Stimulated activated CD4-positive, alpha-beta T cell treated with anti-CD3 and anti-CD28 coated beads, Interleukin-2, amount 100 ng/mL, for 4 hours (primary cell): ENCODE measurements around the gene ELSPBP1.
"Not testable (repeated sequence)": the region's sequence is repeated elsewhere in the genome, so short reads cannot be mapped to it uniquely, and the experiment has no call there.

Experiments
- DNase-seq: peaks from one replicate; pipeline ENCODE4 v3.0.0-alpha.2; 2020; ENCODE audit warnings: low read depth

Gene ELSPBP1

DNA sequence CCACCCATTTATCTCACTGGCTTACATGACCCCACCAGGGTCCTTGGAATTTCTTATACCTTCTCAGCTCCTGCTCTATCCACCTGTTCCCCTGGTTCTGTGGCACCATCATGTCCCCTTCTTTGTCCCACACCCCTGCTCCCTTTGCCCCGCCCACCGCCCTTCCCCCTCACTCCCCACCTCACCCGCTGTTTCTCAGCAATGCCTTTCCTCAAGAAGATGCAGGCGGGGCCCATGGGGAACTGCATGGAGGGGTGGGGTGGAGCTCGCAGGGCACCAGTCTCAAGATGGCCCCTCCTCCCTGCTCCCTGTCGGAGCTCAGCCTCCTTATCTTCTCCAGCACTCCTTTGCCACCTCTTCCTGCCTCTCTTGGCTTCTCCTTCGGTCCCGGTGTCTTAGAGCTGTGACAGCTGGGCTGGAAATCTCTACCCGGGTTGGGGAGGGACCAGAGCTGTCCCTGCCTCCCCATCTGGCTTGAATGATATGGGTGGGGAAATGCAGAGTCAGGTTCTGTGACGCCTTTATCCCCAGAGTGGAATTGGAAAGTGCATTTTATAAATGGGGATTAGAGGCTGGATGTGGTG is 49.3 kb downstream of the ELSPBP1 start, which contains the start of gene CABP5:
CABP5 (minus strand) TSS at position 405 of the 584 bp plus-strand sequence; CDS start at position 248, 157 bp downstream.
- DNase-seq: no peak

DNA sequence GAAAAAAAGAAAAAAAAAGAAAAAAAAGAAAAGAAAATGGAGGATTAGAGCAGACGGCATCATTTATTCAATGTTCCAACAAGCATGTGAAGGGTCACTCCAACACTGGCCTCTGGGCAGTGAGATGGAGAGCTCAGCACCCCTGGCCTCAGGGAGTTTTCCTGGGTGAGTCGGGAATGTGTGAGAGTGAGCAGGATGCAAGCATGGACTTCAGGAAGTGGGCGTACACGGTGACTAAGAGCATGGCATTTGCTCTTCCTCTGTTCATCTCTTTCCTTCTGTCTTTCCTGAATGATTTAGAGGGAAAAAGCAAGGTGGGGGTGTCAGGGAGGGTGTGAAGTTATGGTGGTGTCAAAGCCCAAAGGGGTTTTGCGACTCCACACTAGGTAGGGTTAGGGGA is 50.1 kb downstream of the ELSPBP1 start:
- DNase-seq: no peak

DNA sequence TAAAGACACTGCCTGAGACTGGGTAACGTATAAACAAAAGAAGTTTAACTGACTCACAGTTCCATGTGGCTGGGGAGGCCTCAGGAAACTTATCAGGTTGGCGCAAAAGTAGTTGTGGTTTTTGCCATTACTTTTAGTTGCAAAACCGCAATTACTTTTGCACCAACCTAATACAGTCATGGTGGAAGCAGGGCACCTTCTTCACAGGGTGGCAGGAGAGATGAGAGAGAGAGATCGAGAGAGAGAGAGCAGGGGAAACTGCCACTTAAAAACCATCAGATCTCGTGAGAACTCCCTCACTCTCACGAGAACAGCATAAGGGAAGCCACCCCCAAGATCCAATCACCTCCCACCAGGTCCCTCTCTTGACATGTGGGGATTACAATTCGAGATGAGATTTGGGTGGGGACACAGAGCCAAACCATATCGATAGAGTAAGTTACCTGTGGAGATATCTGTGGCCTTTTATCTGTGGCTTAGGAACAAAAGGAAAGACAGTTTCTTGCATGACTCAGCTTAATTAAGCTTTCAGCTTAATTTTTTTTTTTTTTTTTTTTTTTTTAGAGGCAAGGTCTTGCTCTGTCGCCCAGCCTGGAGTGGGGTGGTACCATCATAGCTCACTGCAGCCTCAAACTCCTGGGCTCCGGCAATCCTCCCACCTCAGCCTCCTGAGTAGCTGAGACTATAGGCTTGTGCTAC is 57.1 kb downstream of the ELSPBP1 start:
- no peak for DNase-seq

DNA sequence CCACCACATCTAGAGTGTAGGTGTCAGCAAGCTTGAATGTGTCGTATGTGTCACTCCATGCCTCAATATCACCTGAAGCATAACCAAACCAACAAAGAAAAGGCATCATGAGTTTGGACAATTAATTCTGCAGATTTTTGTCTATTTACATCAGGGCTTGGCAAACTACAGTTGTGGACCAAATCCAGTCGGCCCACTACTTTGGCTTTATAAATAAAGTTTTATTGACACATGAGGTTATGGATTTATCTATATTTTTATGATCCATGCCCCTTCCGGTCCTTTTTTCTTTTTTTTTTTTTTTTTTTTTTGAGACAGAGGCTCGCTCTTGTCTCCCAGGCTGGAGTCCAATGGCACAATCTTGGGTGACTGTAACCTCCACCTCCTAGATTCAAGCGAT is 58.6 kb downstream of the ELSPBP1 start:
- no peak for DNase-seq

DNA sequence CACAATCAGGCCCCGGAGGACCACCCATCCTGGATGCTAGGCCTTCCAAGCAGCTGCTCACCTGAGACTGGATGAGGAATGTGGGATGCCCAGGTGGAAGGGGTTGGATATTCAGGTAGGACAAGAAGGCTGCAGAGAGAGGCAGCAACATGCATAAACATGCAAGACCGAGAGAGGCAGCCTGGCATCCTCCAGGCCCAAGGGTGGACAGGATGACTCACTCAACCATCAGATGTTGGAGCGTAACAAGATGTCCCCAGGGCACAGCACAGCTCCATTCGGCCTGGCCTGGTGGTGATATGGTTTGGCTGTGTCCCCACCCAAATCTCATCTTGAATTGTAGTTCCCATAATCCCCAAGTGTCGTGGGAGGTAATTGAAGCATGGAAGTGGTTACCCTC is 59.4 kb downstream of the ELSPBP1 start:
- no peak for DNase-seq

DNA sequence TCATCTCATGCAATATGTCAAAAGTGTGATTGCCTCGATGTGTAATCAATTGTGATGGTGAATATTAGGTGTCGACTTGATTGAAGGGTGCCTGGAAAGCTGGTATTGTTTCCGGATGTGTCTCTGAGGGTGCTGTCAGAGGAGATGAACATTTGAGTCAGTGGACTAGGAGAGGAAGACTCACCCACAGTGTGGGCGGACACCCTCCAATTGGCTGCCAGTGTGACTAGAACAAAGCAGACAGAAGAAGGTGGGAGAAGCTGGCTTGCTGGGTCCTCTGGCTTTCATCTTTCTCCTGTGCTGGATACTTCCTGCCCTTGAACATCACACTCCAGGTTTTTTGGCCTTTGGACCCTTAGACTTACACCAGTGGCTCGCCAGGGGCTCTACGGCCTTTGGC is 64.9 kb downstream of the ELSPBP1 start:
- DNase-seq: peak; percentile 2

DNA sequence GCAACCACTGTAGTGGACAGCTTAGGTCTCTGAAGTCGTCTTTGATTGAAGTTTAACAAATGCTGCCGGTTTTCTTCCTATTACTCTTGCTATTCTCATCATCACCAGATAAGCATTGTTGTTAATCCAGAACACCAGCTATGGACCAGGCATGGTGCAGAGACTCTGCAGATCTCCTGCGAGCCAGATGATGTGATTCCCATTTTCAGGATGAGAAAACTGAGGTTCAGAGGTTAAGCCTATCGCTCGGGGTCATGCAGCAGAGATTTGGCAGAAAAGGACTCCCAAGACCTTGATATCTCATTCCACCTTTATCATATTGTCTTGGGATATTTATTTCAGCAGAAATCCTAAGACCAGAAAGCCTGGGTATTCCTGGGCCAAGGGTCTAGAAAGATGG is 65.9 kb downstream of the ELSPBP1 start:
- DNase-seq: no peak

DNA sequence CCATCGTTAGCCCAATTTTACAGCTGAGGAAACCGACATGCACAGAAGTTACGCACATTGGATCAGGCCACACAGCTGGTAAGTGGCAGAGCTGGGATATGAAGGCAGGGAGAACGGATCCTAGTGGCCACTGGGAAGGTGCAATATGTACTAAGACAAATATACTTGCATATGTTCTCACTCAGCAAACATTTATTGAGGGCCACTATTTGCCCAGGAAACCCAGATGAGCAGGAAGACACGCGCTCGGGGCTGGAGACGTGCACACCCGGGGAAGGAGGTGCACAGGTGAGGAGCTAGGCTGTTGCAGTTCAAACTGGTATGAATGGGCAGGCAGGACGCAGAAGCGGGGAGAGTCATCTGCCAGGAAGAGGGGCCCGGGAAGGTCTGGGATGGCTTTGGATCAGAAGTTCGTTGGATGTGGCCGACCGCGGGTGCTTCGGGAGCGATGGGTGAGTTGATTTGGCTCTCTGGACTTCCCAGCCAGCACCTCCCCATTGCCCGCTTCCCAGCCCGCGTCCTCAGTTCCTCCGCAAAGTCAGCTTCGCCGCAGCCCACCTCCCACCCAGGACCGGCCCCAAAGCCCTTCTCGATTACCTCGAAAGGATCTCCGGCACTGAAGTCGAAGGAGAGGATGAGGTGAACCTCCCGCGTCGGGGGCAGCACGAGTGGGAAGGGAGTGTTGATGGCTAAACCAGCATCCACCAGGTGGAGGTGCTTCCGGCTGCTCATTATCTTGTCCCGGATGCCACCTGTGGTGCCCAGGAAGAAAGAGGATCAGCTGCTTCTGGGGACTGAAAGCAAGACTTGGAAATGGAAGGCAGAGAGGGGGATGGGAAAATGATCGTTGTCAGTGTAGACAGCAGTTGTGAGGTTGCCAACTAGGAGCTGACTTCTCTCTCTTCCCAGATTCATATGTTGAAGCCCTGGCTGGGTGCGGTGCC is 67.2 kb downstream of the ELSPBP1 start:
- no peak for DNase-seq

DNA sequence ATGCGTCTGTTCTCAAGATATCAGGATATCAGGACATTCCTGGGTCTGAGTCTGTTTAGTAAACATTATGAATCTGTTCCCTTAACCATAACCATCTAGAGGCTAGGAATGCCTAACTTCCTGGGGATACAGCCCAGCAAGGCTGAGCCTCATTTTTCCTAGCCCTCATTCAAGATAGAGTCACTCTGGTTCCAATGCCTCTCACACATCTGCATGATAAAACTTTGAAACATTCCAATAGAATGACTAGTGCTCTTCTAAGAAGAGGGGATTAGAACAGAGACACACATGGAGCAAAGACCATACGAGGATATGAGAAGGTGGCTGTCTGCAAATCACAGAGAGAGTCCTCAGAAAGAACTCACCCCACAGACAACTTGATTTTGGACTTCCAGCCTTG is 70.1 kb downstream of the ELSPBP1 start:
- no peak for DNase-seq

DNA sequence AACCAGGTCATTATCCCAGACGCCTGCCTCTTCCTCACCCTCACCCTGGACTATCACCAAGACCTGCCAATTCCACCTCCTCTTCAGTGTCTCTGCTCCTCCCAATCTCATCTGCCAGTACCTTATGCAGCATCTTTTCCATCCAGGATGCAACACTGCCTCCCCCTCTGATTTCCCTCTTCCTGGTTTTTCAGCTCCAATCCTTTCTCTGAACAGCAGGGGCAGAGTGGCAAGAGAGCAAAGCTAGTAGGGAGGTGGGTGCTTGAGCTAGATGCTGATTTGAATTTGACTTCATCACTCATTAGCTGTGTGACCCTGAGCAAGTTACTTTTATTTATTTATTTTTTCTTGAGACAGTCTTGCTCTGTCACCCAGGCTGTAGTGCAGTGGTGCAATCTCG is 75.0 kb downstream of the ELSPBP1 start:
- DNase-seq: no peak

DNA sequence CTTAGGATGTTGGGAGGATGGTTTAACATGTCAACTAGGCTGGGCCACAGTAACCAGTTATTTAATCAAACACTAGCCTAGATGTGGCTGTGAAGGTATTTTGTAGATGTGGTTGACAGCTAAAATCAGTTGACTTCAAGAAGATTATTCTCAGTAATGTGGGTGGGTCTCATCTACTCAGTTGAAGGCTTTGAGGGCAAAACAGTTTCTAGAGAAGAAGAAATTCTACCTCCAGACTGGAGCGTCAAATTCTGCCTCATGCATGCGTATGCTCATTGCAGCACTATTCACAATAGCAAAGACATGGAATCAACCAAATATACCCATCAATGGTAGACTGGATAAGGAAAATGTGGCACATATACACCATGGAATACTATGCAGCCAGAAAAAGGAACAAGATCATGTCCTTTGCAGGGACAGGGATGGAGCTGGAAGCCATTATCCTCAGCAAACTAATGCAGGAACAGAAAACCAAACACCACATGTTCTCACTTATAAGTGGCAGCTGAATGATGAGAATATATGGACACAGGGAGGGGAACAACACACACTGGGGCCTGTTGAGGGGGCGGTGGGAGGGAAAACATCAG is 75.8 kb downstream of the ELSPBP1 start:
- not testable (repeated sequence) for DNase-seq
